Ovary (tissue), 3 donors: Measurements from ENCODE around the gene TSC22D3.

Experiments
- EP300 ChIP-seq: sonication (generic); formaldehyde crosslinking; IDR thresholded peaks from one replicate; pipeline ENCODE4 v1.6.1; 2017; ENCODE audit warnings: antibody characterized with exemption
- POLR2A ChIP-seq: fragments of 450-650 bp; IDR thresholded peaks from one replicate; pipeline ENCODE4 v1.6.1; 2017; ENCODE audit warnings: antibody characterized with exemption, mild to moderate bottlenecking, moderate library complexity
- TF ChIP-seq, protein P1 (sequence below), 3 donors: fragments of 450-650 bp in 2 of 3; fragments of 200-600 bp in 1 of 3; IDR thresholded peaks; one replicate each; pipeline versions ENCODE4 v1.5.1 to v1.8.0; 2016 to 2022; ENCODE audit warnings: antibody characterized with exemption in 3 of 3, mild to moderate bottlenecking in 1 of 3
- donor health status: DM: no; HTN: no; CAD: no.

- TF ChIP-seq, protein P1, sequence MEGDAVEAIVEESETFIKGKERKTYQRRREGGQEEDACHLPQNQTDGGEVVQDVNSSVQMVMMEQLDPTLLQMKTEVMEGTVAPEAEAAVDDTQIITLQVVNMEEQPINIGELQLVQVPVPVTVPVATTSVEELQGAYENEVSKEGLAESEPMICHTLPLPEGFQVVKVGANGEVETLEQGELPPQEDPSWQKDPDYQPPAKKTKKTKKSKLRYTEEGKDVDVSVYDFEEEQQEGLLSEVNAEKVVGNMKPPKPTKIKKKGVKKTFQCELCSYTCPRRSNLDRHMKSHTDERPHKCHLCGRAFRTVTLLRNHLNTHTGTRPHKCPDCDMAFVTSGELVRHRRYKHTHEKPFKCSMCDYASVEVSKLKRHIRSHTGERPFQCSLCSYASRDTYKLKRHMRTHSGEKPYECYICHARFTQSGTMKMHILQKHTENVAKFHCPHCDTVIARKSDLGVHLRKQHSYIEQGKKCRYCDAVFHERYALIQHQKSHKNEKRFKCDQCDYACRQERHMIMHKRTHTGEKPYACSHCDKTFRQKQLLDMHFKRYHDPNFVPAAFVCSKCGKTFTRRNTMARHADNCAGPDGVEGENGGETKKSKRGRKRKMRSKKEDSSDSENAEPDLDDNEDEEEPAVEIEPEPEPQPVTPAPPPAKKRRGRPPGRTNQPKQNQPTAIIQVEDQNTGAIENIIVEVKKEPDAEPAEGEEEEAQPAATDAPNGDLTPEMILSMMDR (IDR thresholded peaks at IDR 0.05): no peak
- TF ChIP-seq POLR2A (no peak), EP300 (no peak)
These were observed 45.3 kb downstream of the TSC22D3 start for GRCh38 chrX:107730298-107730655.
